Gastrocnemius medialis (tissue), 4 donors: ENCODE results near the gene SOHLH1. TPM values are rescaled to one million over a fixed set of nuclear protein-coding genes. Genes with fewer than 3 reads are reported as not detected.

Source experiments
- ATAC-seq, 2 donors: fragments of 150-250 bp; one replicate each; pipeline ENCODE4 v1.9.1; 2016
- DNase-seq, 2 donors: peaks; one replicate each; pipeline ENCODE4 v3.0.0-alpha.2; 2019
- H3K27ac ChIP-seq, 4 donors: fragments of 200-600 bp; sonication (generic); 1 replicate in 1 of 4; 2 replicates in 3 of 4; pipeline ENCODE4 v1.5.1; 2016 to 2018; ENCODE audit warnings: mild to moderate bottlenecking in 2 of 4, moderate library complexity in 1 of 4
- H3K27me3 ChIP-seq, 3 donors: fragments of 200-600 bp; sonication (generic) in 2 of 3; 1 replicate in 1 of 3; 2 replicates in 2 of 3; pipeline versions ENCODE4 v1.5.1 to v1.6.0; 2016 to 2019; ENCODE audit warnings: mild to moderate bottlenecking in 1 of 3, moderate library complexity in 1 of 3
- H3K36me3 ChIP-seq, 2 donors: fragments of 200-600 bp; sonication (generic) in 1 of 2; one replicate each; pipeline ENCODE4 v1.5.1; 2017 to 2018
- H3K4me1 ChIP-seq, 2 donors: fragments of 200-600 bp; sonication (generic) in 1 of 2; one replicate each; pipeline ENCODE4 v1.5.1; 2016 to 2017; ENCODE audit warnings: mild to moderate bottlenecking in 2 of 2
- H3K4me3 ChIP-seq, 4 donors: fragments of 200-600 bp; sonication (generic) in 3 of 4; 1 replicate in 1 of 4; 2 replicates in 3 of 4; pipeline ENCODE4 v1.5.1; 2016 to 2019; ENCODE audit warnings: mild to moderate bottlenecking in 2 of 4
- H3K9me3 ChIP-seq, 3 donors: fragments of 200-600 bp; sonication (generic) in 2 of 3; 1 replicate in 1 of 3; 2 replicates in 2 of 3; pipeline ENCODE4 v1.5.1; 2016 to 2019
- POLR2A ChIP-seq, 2 donors: fragments of 450-650 bp; IDR thresholded peaks; one replicate each; pipeline ENCODE4 v1.6.1; 2017; ENCODE audit warnings: antibody characterized with exemption in 2 of 2, mild to moderate bottlenecking in 2 of 2, moderate library complexity in 2 of 2
- in situ Hi-C, 4 donors: fragments of 200-750 bp; cut with MboI; loops; one replicate each; pipeline versions ENCODE4 v1.15.0 to v1.8.0; 2017; ENCODE audit warnings: low sequenced_read_pairs in 4 of 4
- intact Hi-C: fragments of 100-400 bp; cut with DNase I; formaldehyde crosslinking; loops from one replicate; pipeline ENCODE4 v1.15.1; 2023; ENCODE audit warnings: low total_unique reads
- total RNA-seq, 4 donors: library from RNA; depleted of rRNA; stranded (reverse); fragments of >200 nt; gene quantifications; one replicate each; pipeline versions ENCODE4 v1.1.0 to v1.2.3, GENCODE V29; 2016
- TF ChIP-seq, protein P1 (sequence below), 5 experiments: fragments of 450-650 bp in 3 of 5; fragments of 200-600 bp in 2 of 5; sonication (generic) in 2 of 5; IDR thresholded peaks in 4 of 5; conservative IDR thresholded peaks in 1 of 5; 1 replicate in 4 of 5; 2 replicates in 1 of 5; pipeline ENCODE4 v1.5.1; 2016 to 2019; ENCODE audit warnings: antibody characterized with exemption in 5 of 5, mild to moderate bottlenecking in 3 of 5, moderate library complexity in 3 of 5

SOHLH1 gene
- total RNA-seq, 4 donors from 2014 or later = not detected

DNA sequence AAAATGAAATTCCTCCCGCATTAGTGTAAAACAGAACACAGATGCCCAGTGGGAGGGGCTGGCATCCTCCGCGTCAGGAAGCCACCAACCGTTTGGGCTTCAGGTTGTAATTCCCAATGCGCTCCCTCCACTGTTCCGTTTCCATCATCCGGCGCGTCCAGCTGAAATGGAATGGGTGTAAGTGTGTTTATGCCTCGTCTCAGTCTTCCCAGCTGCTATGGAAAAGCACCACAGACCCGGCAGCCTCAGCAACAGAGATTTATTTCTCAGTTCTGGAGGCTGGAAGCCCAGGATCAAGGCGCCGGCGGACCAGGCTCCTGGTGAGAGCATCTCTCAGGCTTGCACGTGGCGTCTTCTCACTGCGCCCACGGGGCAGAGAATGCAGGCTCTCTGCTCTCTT, 23.1 kb upstream of the SOHLH1 start:
- peaks cover 7 to 19% (median 11%) of the 10 kb centered on the region in 3 donors for H3K27me3 ChIP-seq
- H3K9me3 ChIP-seq = no peaks in the 10 kb centered on the region
- intact Hi-C loops (no loop called here), in situ Hi-C loops (no loop called here)
- no peak for ATAC-seq
- TF ChIP-seq, protein P1, sequence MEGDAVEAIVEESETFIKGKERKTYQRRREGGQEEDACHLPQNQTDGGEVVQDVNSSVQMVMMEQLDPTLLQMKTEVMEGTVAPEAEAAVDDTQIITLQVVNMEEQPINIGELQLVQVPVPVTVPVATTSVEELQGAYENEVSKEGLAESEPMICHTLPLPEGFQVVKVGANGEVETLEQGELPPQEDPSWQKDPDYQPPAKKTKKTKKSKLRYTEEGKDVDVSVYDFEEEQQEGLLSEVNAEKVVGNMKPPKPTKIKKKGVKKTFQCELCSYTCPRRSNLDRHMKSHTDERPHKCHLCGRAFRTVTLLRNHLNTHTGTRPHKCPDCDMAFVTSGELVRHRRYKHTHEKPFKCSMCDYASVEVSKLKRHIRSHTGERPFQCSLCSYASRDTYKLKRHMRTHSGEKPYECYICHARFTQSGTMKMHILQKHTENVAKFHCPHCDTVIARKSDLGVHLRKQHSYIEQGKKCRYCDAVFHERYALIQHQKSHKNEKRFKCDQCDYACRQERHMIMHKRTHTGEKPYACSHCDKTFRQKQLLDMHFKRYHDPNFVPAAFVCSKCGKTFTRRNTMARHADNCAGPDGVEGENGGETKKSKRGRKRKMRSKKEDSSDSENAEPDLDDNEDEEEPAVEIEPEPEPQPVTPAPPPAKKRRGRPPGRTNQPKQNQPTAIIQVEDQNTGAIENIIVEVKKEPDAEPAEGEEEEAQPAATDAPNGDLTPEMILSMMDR (IDR thresholded peaks at IDR 0.05 in 4 of 5, conservative IDR thresholded peaks at IDR 0.05 in 1 of 5) = no peak
- no peak overlapping the region for H3K27ac ChIP-seq
- no peaks in the 10 kb centered on the region for H3K4me1 ChIP-seq
- no peaks in the 10 kb centered on the region for H3K36me3 ChIP-seq
- DNase-seq = no peak
- no peak overlapping the region for H3K4me3 ChIP-seq

DNA sequence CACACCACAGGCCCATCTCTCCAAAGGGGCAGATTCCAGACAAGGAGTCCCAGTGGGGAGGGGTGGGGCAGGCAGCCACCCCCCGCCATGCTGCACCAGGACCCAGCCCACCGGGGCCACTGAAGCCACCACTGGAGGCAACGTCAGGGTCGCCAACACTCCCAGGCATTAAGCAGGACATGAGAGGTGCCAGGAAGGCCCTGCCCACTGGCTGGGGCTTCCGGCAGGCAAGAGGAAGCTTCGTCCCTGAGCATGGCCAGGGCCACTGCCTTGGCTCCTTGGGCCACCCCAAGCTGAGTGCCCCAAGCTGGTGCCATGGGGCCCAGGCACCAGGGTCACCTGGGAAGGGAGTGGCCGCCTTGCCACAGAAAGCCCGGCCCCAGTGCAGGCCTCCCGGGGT, 20.2 kb upstream of the SOHLH1 start:
- ATAC-seq = no peak
- no peaks in the 10 kb centered on the region for H3K9me3 ChIP-seq
- no peaks in the 10 kb centered on the region for H3K36me3 ChIP-seq
- TF ChIP-seq POLR2A (IDR thresholded peaks at IDR 0.05) = no peak
- TF ChIP-seq, protein P1 (IDR thresholded peaks at IDR 0.05 in 4 of 5, conservative IDR thresholded peaks at IDR 0.05 in 1 of 5) = no peak
- H3K4me1 ChIP-seq = no peaks in the 10 kb centered on the region
- no peak overlapping the region for H3K27ac ChIP-seq
- in situ Hi-C loops (no loop called here), intact Hi-C loops (no loop called here)
- no peak overlapping the region for H3K4me3 ChIP-seq
- no peak for DNase-seq
- peaks cover 32 to 46% (median 34%) of the 10 kb centered on the region in 3 donors for H3K27me3 ChIP-seq

DNA sequence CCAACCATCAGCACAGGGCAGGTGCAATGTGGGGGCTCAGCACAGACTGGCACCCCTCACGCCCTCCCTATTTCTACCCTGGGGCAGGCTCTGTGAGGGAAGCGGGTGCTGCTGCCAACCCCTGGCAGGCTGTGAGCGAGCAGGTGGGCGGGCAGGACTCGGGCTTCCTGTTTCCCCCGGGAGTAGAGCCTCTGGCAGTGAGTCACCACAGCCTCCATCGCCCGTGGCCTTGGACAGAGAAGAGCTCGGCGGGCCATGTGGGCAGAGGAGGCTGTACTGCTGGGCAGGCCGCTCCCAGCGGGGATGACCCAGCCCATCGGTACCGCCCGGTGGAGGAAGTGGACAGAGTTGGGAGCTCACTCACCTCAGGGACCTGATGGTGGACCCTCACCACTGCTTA, 19.3 kb upstream of the SOHLH1 start:
- ATAC-seq (no peak), DNase-seq (no peak)
- intact Hi-C loops = no loop called here
- TF ChIP-seq, protein P1 (IDR thresholded peaks at IDR 0.05 in 4 of 5, conservative IDR thresholded peaks at IDR 0.05 in 1 of 5) = no peak
- no peak for TF ChIP-seq POLR2A (IDR thresholded peaks at IDR 0.05)
- no peaks in the 10 kb centered on the region for H3K9me3 ChIP-seq
- no peaks in the 10 kb centered on the region for H3K36me3 ChIP-seq
- no peak overlapping the region for H3K27ac ChIP-seq
- H3K27me3 ChIP-seq = peaks cover 36 to 49% (median 36%) of the 10 kb centered on the region in 3 donors
- no peak overlapping the region for H3K4me3 ChIP-seq
- H3K4me1 ChIP-seq = no peaks in the 10 kb centered on the region
- in situ Hi-C loops = no loop called here

DNA sequence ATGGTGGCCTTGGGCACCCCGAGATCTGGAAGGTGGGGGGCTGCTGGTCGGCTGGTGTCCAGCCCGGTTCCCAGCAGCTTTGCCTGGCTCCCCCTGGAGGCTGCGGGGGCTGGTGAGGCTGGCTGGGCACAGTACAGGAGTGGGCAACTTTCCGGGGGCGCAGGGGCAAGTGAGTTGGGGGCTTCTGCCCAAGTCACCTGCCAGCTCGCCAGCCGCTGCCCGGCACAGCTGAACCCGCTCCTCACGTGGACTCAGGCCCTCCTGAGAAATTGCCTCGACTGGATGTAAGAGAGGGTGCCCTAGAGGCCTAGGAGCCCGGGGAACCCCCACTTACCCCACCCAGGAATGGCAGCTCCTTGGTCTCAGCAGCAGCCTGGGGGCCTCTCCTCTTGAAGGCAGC, 18.1 kb upstream of the SOHLH1 start:
- no peaks in the 10 kb centered on the region for H3K4me1 ChIP-seq

More for the DNA sequence above, 18.1 kb upstream of the SOHLH1 start:
- no peak overlapping the region for H3K27ac ChIP-seq
- no peak overlapping the region for H3K4me3 ChIP-seq
- ATAC-seq (no peak), DNase-seq (no peak)
- intact Hi-C loops = no loop called here
- no peaks in the 10 kb centered on the region for H3K36me3 ChIP-seq
- H3K9me3 ChIP-seq = no peaks in the 10 kb centered on the region
- no peak for TF ChIP-seq POLR2A (IDR thresholded peaks at IDR 0.05)
- TF ChIP-seq, protein P1 (IDR thresholded peaks at IDR 0.05 in 4 of 5, conservative IDR thresholded peaks at IDR 0.05 in 1 of 5) = no peak
- in situ Hi-C loops = no loop called here
- H3K27me3 ChIP-seq = peaks cover 44 to 59% (median 44%) of the 10 kb centered on the region in 3 donors
